Muscle layer of colon (tissue), 2 donors: ENCODE results near the gene PLXND1.

ENCODE experiments used
- H3K27ac ChIP-seq: one replicate; pipeline ENCODE4 v1.7.0; 2013; ENCODE audit warnings: low read depth, mild to moderate bottlenecking, low read length, moderate library complexity
- H3K27me3 ChIP-seq, 2 donors: one replicate each; pipeline ENCODE4 v1.7.0; 2013; ENCODE audit warnings: low read length in 2 of 2, mild to moderate bottlenecking in 2 of 2; ENCODE audit not compliant: insufficient read depth in 2 of 2, control insufficient read depth in 1 of 2
- H3K36me3 ChIP-seq: one replicate; pipeline ENCODE4 v1.7.0; 2013; ENCODE audit warnings: mild to moderate bottlenecking, low read length; ENCODE audit not compliant: insufficient read depth
- H3K4me1 ChIP-seq: one replicate; pipeline ENCODE4 v1.7.0; 2013; ENCODE audit warnings: mild to moderate bottlenecking, low read length; ENCODE audit not compliant: insufficient read depth
- H3K4me3 ChIP-seq, 2 donors: one replicate each; pipeline ENCODE4 v1.7.0; 2013; ENCODE audit warnings: low read length in 2 of 2, low read depth in 1 of 2, mild to moderate bottlenecking in 1 of 2, moderate library complexity in 1 of 2
- H3K9ac ChIP-seq: one replicate; pipeline ENCODE4 v1.7.0; 2013; ENCODE audit warnings: low read length
- H3K9me3 ChIP-seq: one replicate; pipeline ENCODE4 v1.7.0; 2013; ENCODE audit warnings: mild to moderate bottlenecking, low read length
- donor health status: abdominal sarcoma.
- donor health status: Adenocarcinoma of cecum.

The PLXND1 gene

GRCh38 chr3:129567939-129568338 lies 38.5 kb downstream of the PLXND1 start:
- Histone ChIP-seq H3K4me3 (no peak overlapping the region), H3K36me3 (peaks cover 10% of the 10 kb centered on the region), H3K27ac (no peak overlapping the region), H3K9ac (no peak overlapping the region), H3K4me1 (peaks cover 11% of the 10 kb centered on the region), H3K27me3 (no peaks in the 10 kb centered on the region), H3K9me3 (no peaks in the 10 kb centered on the region)

- Histone ChIP-seq H3K4me1 (peaks cover 11% of the 10 kb centered on the region), H3K27ac (no peak overlapping the region), H3K4me3 (no peak overlapping the region), H3K36me3 (peaks cover 10% of the 10 kb centered on the region), H3K27me3 (no peaks in the 10 kb centered on the region), H3K9me3 (no peaks in the 10 kb centered on the region), H3K9ac (no peak overlapping the region)
Measured at GRCh38 chr3:129567176-129567705, 39.2 kb downstream of the PLXND1 start.

- Histone ChIP-seq H3K9me3 (no peaks in the 10 kb centered on the region), H3K4me3 (no peak overlapping the region), H3K9ac (no peak overlapping the region), H3K27ac (no peak overlapping the region), H3K27me3 (no peaks in the 10 kb centered on the region), H3K36me3 (peaks cover 10% of the 10 kb centered on the region), H3K4me1 (peaks cover 23% of the 10 kb centered on the region)
Measured at GRCh38 chr3:129565902-129566301, 40.6 kb downstream of the PLXND1 start.

GRCh38 chr3:129564981-129565644 lies 41.4 kb downstream of the PLXND1 start:
- H3K36me3 ChIP-seq, result peaks cover 7% of the 10 kb centered on the region
- H3K27me3 ChIP-seq, result no peaks in the 10 kb centered on the region
- no peak overlapping the region for H3K27ac ChIP-seq
- H3K4me1 ChIP-seq, result peaks cover 31% of the 10 kb centered on the region
- H3K9ac ChIP-seq, result no peak overlapping the region
- no peak overlapping the region for H3K4me3 ChIP-seq
- no peaks in the 10 kb centered on the region for H3K9me3 ChIP-seq

GRCh38 chr3:129563850-129564535 lies 42.5 kb downstream of the PLXND1 start:
- Histone ChIP-seq H3K27ac (no peak overlapping the region), H3K36me3 (no peaks in the 10 kb centered on the region), H3K4me3 (no peak overlapping the region), H3K9me3 (no peaks in the 10 kb centered on the region), H3K9ac (no peak overlapping the region), H3K27me3 (no peaks in the 10 kb centered on the region), H3K4me1 (peaks cover 33% of the 10 kb centered on the region)

GRCh38 chr3:129563332-129563731 lies 43.1 kb downstream of the PLXND1 start:
- no peak overlapping the region for H3K4me3 ChIP-seq
- H3K27me3 ChIP-seq, result no peaks in the 10 kb centered on the region
- no peaks in the 10 kb centered on the region for H3K9me3 ChIP-seq
- H3K9ac ChIP-seq, result no peak overlapping the region
- peaks cover 36% of the 10 kb centered on the region for H3K4me1 ChIP-seq
- no peaks in the 10 kb centered on the region for H3K36me3 ChIP-seq
- H3K27ac ChIP-seq, result no peak overlapping the region

GRCh38 chr3:129562803-129563202 lies 43.7 kb downstream of the PLXND1 start:
- Histone ChIP-seq H3K4me3 (no peak overlapping the region), H3K27me3 (no peaks in the 10 kb centered on the region), H3K9me3 (no peaks in the 10 kb centered on the region), H3K27ac (no peak overlapping the region), H3K9ac (no peak overlapping the region), H3K36me3 (peaks cover 1% of the 10 kb centered on the region), H3K4me1 (peaks cover 38% of the 10 kb centered on the region)

GRCh38 chr3:129561619-129562248 lies 44.7 kb downstream of the PLXND1 start:
- Histone ChIP-seq H3K27me3 (no peaks in the 10 kb centered on the region), H3K36me3 (peaks cover 3% of the 10 kb centered on the region), H3K9me3 (no peaks in the 10 kb centered on the region), H3K9ac (no peak overlapping the region), H3K4me1 (peaks cover 40% of the 10 kb centered on the region), H3K27ac (no peak overlapping the region), H3K4me3 (no peak overlapping the region)

- H3K27ac ChIP-seq, result peak overlapping the region; percentile 65
- H3K4me1 ChIP-seq, result peaks cover 36% of the 10 kb centered on the region
- H3K4me3 ChIP-seq, result peak overlapping the region in 1 of 2 donors; percentile 22
- no peaks in the 10 kb centered on the region for H3K9me3 ChIP-seq
- peak overlapping the region; percentile 49 for H3K9ac ChIP-seq
- H3K36me3 ChIP-seq, result peaks cover 8% of the 10 kb centered on the region
- no peaks in the 10 kb centered on the region for H3K27me3 ChIP-seq
Measured at GRCh38 chr3:129560911-129561594, 45.4 kb downstream of the PLXND1 start.

- H3K36me3 ChIP-seq, result peaks cover 11% of the 10 kb centered on the region
- peak overlapping the region; percentile 49 for H3K9ac ChIP-seq
- H3K27ac ChIP-seq, result peak overlapping the region; percentile 65
- H3K4me1 ChIP-seq, result peaks cover 36% of the 10 kb centered on the region
- H3K4me3 ChIP-seq, result peak overlapping the region in 1 of 2 donors; percentile 22
- no peaks in the 10 kb centered on the region for H3K9me3 ChIP-seq
- H3K27me3 ChIP-seq, result no peaks in the 10 kb centered on the region
Measured at GRCh38 chr3:129560269-129560787, 46.1 kb downstream of the PLXND1 start.

GRCh38 chr3:129559565-129560079 lies 46.9 kb downstream of the PLXND1 start:
- Histone ChIP-seq H3K4me1 (peaks cover 42% of the 10 kb centered on the region), H3K4me3 (no peak overlapping the region), H3K27me3 (no peaks in the 10 kb centered on the region), H3K9ac (no peak overlapping the region), H3K36me3 (peaks cover 11% of the 10 kb centered on the region), H3K9me3 (no peaks in the 10 kb centered on the region), H3K27ac (no peak overlapping the region)
